ENCODE measurements around the gene TTLL13. TPM values are rescaled to one million over a fixed set of nuclear protein-coding genes. Genes with fewer than 3 reads are reported as not detected.

TTLL13 gene
- total RNA-seq, 4 donors from 2014 or later = 0.63 TPM; not detected in 3

- intact Hi-C loops (cut with DNase I; ENCODE audit: low total_unique reads) = no loop called here
- no peak for DNase-seq (ENCODE audit: low spot score in 2 of 2)
- no peak overlapping the region for H3K4me3 ChIP-seq (ENCODE audit: low read depth, poor library complexity, severe bottlenecking)
- WGBS, 2 donors = 55 to 78% methylated on average over 8 of the region's 8 CpGs
- TF ChIP-seq POLR2A (IDR thresholded peaks at IDR 0.05) = no peak
- no peak for TF ChIP-seq CTCF (IDR thresholded peaks at IDR 0.05)
Measured at GRCh38 chr15:90230610-90231009, 18.7 kb upstream of the TTLL13 start.

- no peak overlapping the region for H3K4me3 ChIP-seq (ENCODE audit: low read depth, poor library complexity, severe bottlenecking)
Measured at GRCh38 chr15:90231028-90232017, 18.0 kb upstream of the TTLL13 start.

GRCh38 chr15:90232196-90232595 lies 17.2 kb upstream of the TTLL13 start:
- intact Hi-C loops (cut with DNase I; ENCODE audit: low total_unique reads) = loop anchor here (2.0 kb wide), 1 partner anchor 17 kb away; the partner anchor contains the start of gene TTLL13
- DNase-seq (ENCODE audit: low spot score in 2 of 2) = no peak
- WGBS, 2 donors = 81 to 82% methylated on average over 13 of the region's 13 CpGs
- H3K4me3 ChIP-seq (ENCODE audit: low read depth, poor library complexity, severe bottlenecking) = no peak overlapping the region
- TF ChIP-seq CTCF (IDR thresholded peaks at IDR 0.05) (no peak), POLR2A (IDR thresholded peaks at IDR 0.05) (no peak)

More at GRCh38 chr15:90231028-90232017, 18.0 kb upstream of the TTLL13 start:
- TF ChIP-seq CTCF (IDR thresholded peaks at IDR 0.05) = no peak
- no peak for TF ChIP-seq POLR2A (IDR thresholded peaks at IDR 0.05)
- intact Hi-C loops (cut with DNase I; ENCODE audit: low total_unique reads) = loop anchor here (2.0 kb wide), 1 partner anchor 17 kb away; the partner anchor contains the start of gene TTLL13
- WGBS, 2 donors = 54 to 55% methylated on average over 27 of the region's 27 CpGs
- no peak for DNase-seq (ENCODE audit: low spot score in 2 of 2)

GRCh38 chr15:90232941-90233386 lies 16.4 kb upstream of the TTLL13 start:
- DNase-seq (ENCODE audit: low spot score in 2 of 2) = no peak
- TF ChIP-seq CTCF (IDR thresholded peaks at IDR 0.05) = no peak
- TF ChIP-seq POLR2A (IDR thresholded peaks at IDR 0.05) = no peak
- peak overlapping the region; percentile 68 for H3K4me3 ChIP-seq (ENCODE audit: low read depth, poor library complexity, severe bottlenecking)
- WGBS, 2 donors = 10 to 14% methylated on average over 9 of the region's 9 CpGs
- intact Hi-C loops (cut with DNase I; ENCODE audit: low total_unique reads) = loop anchor here (2.0 kb wide), 1 partner anchor 16 kb away; the partner anchor contains the start of gene TTLL13

- TF ChIP-seq POLR2A (IDR thresholded peaks at IDR 0.05) (no peak), CTCF (IDR thresholded peaks at IDR 0.05) (no peak)
- intact Hi-C loops (cut with DNase I; ENCODE audit: low total_unique reads) = loop anchor here (2.0 kb wide), 1 partner anchor 15 kb away; the partner anchor contains the start of gene TTLL13
- WGBS, 2 donors = 0 to 1% methylated on average over 34 to 45 of the region's 63 CpGs
- DNase-seq (ENCODE audit: low spot score in 2 of 2) = peak; percentile 94 to 99
- H3K4me3 ChIP-seq (ENCODE audit: low read depth, poor library complexity, severe bottlenecking) = peak within 1 kb of the TSS; percentile 68
Measured at GRCh38 chr15:90233387-90234095, 15.8 kb upstream of the TTLL13 start, which contains the start of gene CIB1. TSS of gene CIB1 (minus strand) at chr15:90233941. CDS start at chr15:90233885, 56 bp downstream.

Data from lower leg skin (tissue), 4 donors.